Endothelial cell of umbilical vein (primary cell): ENCODE results near the gene PXMP4. TPM values are rescaled to one million over a fixed set of nuclear protein-coding genes. Genes with fewer than 3 reads are reported as not detected.

Source experiments
- BruUV-seq: library from RNA; stranded (reverse); fragments of 400-500 nt; replicated peaks from 2 replicates; lab custom pipeline; 2021; lab: Mats Ljungman, UMichigan
- CTCF ChIA-PET: fragments of 300-600, 350-600 bp; sonication (Branson Sonifier 250); formaldehyde crosslinking; loops from one replicate; lab custom pipeline; 2021; ENCODE audit warnings: antibody characterized with exemption, inconsistent platforms; lab: Charles Lee
- POLR2A ChIA-PET: fragments of 300-600, 350-600 bp; sonication (Branson Sonifier 250); formaldehyde crosslinking; loops from one replicate; lab custom pipeline; 2021; ENCODE audit warnings: antibody characterized with exemption, inconsistent platforms; lab: Charles Lee
- DNase-seq: peaks from one replicate; pipeline ENCODE4 v3.0.0-alpha.2; 2011; ENCODE audit warnings: low read depth, low spot score
- FAIRE-seq: peaks from 2 replicates; lab custom pipeline; 2011; peaks lifted over from hg19 to GRCh38; lab: Jason Lieb, UNC
- H2AFZ ChIP-seq: 2 replicates; pipeline ENCODE4 v1.6.0; 2012; ENCODE audit warnings: low read depth, low read length, control low read depth, inconsistent platforms
- H3K27ac ChIP-seq: 2 replicates; pipeline ENCODE4 v1.5.1; 2011; ENCODE audit warnings: low read depth, mild to moderate bottlenecking, control low read depth, low read length, moderate library complexity; ENCODE audit not compliant: insufficient read depth
- H3K27me3 ChIP-seq, 2 experiments: 2 replicates each; pipeline versions ENCODE4 v1.6.0 to v1.6.1; 2011; ENCODE audit warnings: low read length in 2 of 2, mixed read lengths in 1 of 2; ENCODE audit not compliant: control insufficient read depth in 2 of 2, insufficient read depth in 2 of 2
- H3K36me3 ChIP-seq, 2 experiments: 2 replicates in 1 of 2; 3 replicates in 1 of 2; pipeline ENCODE4 v1.5.1; 2011; ENCODE audit warnings: low read length in 2 of 2, mild to moderate bottlenecking in 1 of 2, moderate library complexity in 1 of 2; ENCODE audit not compliant: control insufficient read depth in 2 of 2, insufficient read depth in 2 of 2; ENCODE audit errors: extremely low read depth in 1 of 2
- H3K4me1 ChIP-seq: 3 replicates; pipeline ENCODE4 v1.5.1; 2011; ENCODE audit warnings: mild to moderate bottlenecking, low read length; ENCODE audit not compliant: control insufficient read depth, insufficient read depth; ENCODE audit errors: extremely low read depth
- H3K4me2 ChIP-seq: 2 replicates; pipeline ENCODE4 v1.6.1; 2011; ENCODE audit warnings: low read length, control low read depth, mixed read lengths; ENCODE audit not compliant: insufficient read depth
- H3K4me3 ChIP-seq, 3 experiments: fragments of 200-600 bp in 1 of 3; sonication (generic), shearing (Covaris generic) in 1 of 3; replicated peaks in 1 of 3; 2 replicates each; pipeline ENCODE4 v1.5.1; 2011 to 2016; ENCODE audit warnings: control low read depth in 3 of 3, low read length in 3 of 3, mild to moderate bottlenecking in 2 of 3, inconsistent platforms in 1 of 3, low read depth in 1 of 3, moderate library complexity in 1 of 3; ENCODE audit not compliant: insufficient read depth in 1 of 3
- H3K79me2 ChIP-seq: 2 replicates; pipeline ENCODE4 v1.6.0; 2012; ENCODE audit warnings: low read length, inconsistent platforms; ENCODE audit not compliant: control insufficient read depth, insufficient read depth
- H3K9ac ChIP-seq: replicated peaks from 2 replicates; pipeline ENCODE3; 2011; ENCODE audit warnings: low read length, control low read depth; ENCODE audit not compliant: insufficient read depth; ENCODE audit errors: extremely low read depth
- H3K9me1 ChIP-seq: replicated peaks from 3 replicates; pipeline ENCODE4 v1.6.0; 2011; ENCODE audit warnings: mild to moderate bottlenecking, low read length; ENCODE audit not compliant: control insufficient read depth, insufficient read depth; ENCODE audit errors: extremely low read depth
- H3K9me3 ChIP-seq: replicated peaks from 2 replicates; pipeline ENCODE4 v1.5.1; 2012; ENCODE audit warnings: low read length, inconsistent platforms; ENCODE audit not compliant: control insufficient read depth, insufficient read depth
- H4K20me1 ChIP-seq: replicated peaks from 2 replicates; pipeline ENCODE3; 2011; ENCODE audit warnings: mild to moderate bottlenecking, low read length; ENCODE audit not compliant: control insufficient read depth, insufficient read depth; ENCODE audit errors: extremely low read depth
- CTCF ChIP-seq, 2 donors: IDR thresholded peaks; 1 replicate in 1 of 2; 2 replicates in 1 of 2; pipeline ENCODE4 v1.5.1; 2011; ENCODE audit warnings: low read length in 2 of 2, mild to moderate bottlenecking in 2 of 2, moderate library complexity in 2 of 2, control low read depth in 1 of 2, inconsistent platforms in 1 of 2, low read depth in 1 of 2; ENCODE audit not compliant: insufficient read depth in 1 of 2; ENCODE audit errors: extremely low read depth in 1 of 2
- EZH2 ChIP-seq: IDR thresholded peaks from 2 replicates; pipeline ENCODE4 v1.6.1; 2012; ENCODE audit warnings: borderline replicate concordance, low read depth, mild to moderate bottlenecking, moderate library complexity, low read length, inconsistent platforms; ENCODE audit not compliant: severe bottlenecking
- FOS ChIP-seq: IDR thresholded peaks from 2 replicates; pipeline ENCODE4 v1.6.1; 2011; ENCODE audit warnings: mild to moderate bottlenecking, low read length, moderate library complexity, borderline replicate concordance; ENCODE audit not compliant: insufficient read depth
- GATA2 ChIP-seq: IDR thresholded peaks from 2 replicates; pipeline ENCODE4 v1.7.0; 2011; ENCODE audit warnings: low read depth, mild to moderate bottlenecking, moderate library complexity, mixed read lengths, low read length; ENCODE audit not compliant: insufficient read length, insufficient read depth
- MAX ChIP-seq: IDR thresholded peaks from 2 replicates; pipeline ENCODE4 v1.6.1; 2011; ENCODE audit not compliant: insufficient read depth, insufficient read length
- MYC ChIP-seq: IDR thresholded peaks from one replicate; pipeline ENCODE4 v1.6.1; 2011; ENCODE audit warnings: mild to moderate bottlenecking, low read depth, low read length
- POLR2A ChIP-seq: IDR thresholded peaks from 2 replicates; pipeline ENCODE4 v1.6.1; 2012; ENCODE audit warnings: low read depth, mild to moderate bottlenecking, control low read depth, low read length
- POLR2AphosphoS5 ChIP-seq: IDR thresholded peaks from 2 replicates; pipeline ENCODE4 v1.6.1; 2012; ENCODE audit warnings: low read depth, mild to moderate bottlenecking, control low read depth, low read length, moderate library complexity; ENCODE audit not compliant: insufficient read depth
- dilution Hi-C: fragments of 300-500 bp; cut with MboI; formaldehyde crosslinking; loops from one replicate; pipeline ENCODE4 v1.15.0; 2019; ENCODE audit warnings: low sequenced_read_pairs; ENCODE audit not compliant: extremely low pct_ligation_motif_present
- intact Hi-C: fragments of 100-400 bp; cut with micrococcal nuclease; formaldehyde crosslinking; loops from one replicate; pipeline ENCODE4 v1.10.0; 2022
- polyA plus RNA-seq, 4 experiments: library from polyadenylated mRNA; depleted of rRNA in 3 of 4; stranded (reverse) in 3 of 4; unstranded in 1 of 4; fragments of >200 nt; gene quantifications; 2 replicates each; pipeline versions ENCODE4 v1.2.1 to v1.2.3, GENCODE V29; 2011 to 2012; ENCODE audit warnings: missing spikeins in 1 of 4
- total RNA-seq: library from RNA; stranded (reverse); gene quantifications from 2 replicates; pipeline ENCODE4 v1.2.3, GENCODE V29; 2021

PXMP4 gene
- total and polyA plus RNA-seq, 2 donors (not counting 3 experiments of a cell fraction or from before 2014, with no cell fraction given), result 6.9 to 8.5 TPM

GRCh38 chr20:33689493-33689892, 30.6 kb downstream of the PXMP4 start:
- no peak overlapping the region for H3K9ac ChIP-seq
- FAIRE-seq, result no peak
- H3K4me1 ChIP-seq, result peaks cover 33% of the 10 kb centered on the region
- CTCF ChIA-PET, result interaction anchor here (1.0 to 1.4 kb wide), 2 partner anchors 19 to 21 kb away, joined by 3 to 4 read pairs; no protein-coding TSS in a partner anchor
- H3K36me3 ChIP-seq, result no peaks in the 10 kb centered on the region
- H3K4me2 ChIP-seq, result peak overlapping the region; percentile 49
- no peaks in the 10 kb centered on the region for H3K9me1 ChIP-seq
- peaks cover 9% of the 10 kb centered on the region for H3K79me2 ChIP-seq
- no peaks in the 10 kb centered on the region for H4K20me1 ChIP-seq
- H3K4me3 ChIP-seq, result no peak overlapping the region
- DNase-seq, result no peak
- H2AFZ ChIP-seq, result no peak overlapping the region
- no peaks in the 10 kb centered on the region for H3K9me3 ChIP-seq
- BruUV-seq, result no TSS peak
- H3K27me3 ChIP-seq, result no peaks in the 10 kb centered on the region
- dilution Hi-C loops (no loop called here), intact Hi-C loops (loop anchor here (5.0 kb wide), 1 partner anchor 43 kb away; the partner anchor contains the start of gene ZNF341)
- no peak overlapping the region for H3K27ac ChIP-seq
- TF ChIP-seq EZH2, result no peak
- no peak for TF ChIP-seq FOS
- TF ChIP-seq MYC, result no peak
- TF ChIP-seq GATA2, result no peak
- no peak for TF ChIP-seq POLR2A
- no peak for TF ChIP-seq CTCF (IDR thresholded peaks at IDR 0.05; ENCODE audit: extremely low read depth in 1 of 2, insufficient read depth in 1 of 2, low read depth in 1 of 2, low read length in 2 of 2)
- no peak for TF ChIP-seq MAX
- no peak for TF ChIP-seq POLR2AphosphoS5
- POLR2A ChIA-PET, result interaction anchor here (0.8 kb wide), 1 partner anchor 1000 kb away, joined by 3 read pairs; no protein-coding TSS in a partner anchor
